T-helper 9 cell (primary cell): Measurements from ENCODE around the gene MLN.
A peak's percentile ranks its signal among the peaks of the same experiment; 100 is the strongest.

Source experiments
- DNase-seq: peaks from one replicate; pipeline ENCODE4 v3.0.0-alpha.2; 2020

The MLN gene

DNA sequence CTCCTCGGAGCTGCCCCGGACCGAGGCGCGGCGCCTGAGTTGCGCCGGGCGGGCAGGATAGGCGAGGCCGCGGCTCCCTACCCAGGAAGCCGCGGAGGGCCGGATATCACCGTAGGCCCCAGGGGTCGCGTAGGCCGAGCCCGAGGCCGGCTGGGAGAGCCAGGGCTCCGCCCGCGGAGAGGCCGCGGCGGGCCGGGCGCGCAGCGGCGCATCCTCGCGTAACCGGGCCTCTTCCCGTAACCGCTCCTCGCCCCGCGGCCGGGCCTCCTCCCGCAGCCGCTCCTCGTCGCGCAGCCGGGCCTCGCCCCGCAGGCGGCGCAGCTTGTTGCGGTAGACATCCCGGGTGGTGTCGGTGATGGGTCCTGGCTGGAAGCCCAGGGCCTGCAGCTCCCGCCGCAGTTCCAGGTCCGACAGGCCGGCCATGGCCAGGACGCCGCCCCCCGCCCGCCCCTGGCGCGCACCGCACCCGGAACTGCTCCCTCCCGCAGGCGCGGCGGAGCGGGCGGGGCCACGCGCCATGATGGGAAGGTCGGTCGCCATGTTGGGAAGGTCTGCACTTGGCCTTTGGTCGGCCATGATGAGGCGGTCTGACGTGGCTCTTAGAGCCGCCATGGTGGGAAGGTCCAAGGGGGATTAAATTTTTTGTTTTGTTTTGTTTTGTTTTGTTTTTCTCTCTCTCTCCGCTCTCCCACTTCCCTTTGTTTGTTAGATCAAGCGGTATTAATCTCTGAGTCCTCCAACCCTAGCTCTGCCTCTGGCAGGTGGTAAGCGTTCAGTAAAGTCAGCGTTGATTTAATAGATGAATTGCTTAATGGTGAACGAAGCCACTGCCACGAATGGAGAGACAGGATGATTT, 14.9 kb downstream of the MLN start, which contains the start of gene LEMD2:
LEMD2 (minus strand) TSS at position 437 of the 856 bp plus-strand sequence; CDS start at position 423, 14 bp downstream.
- peak; percentile 89 for DNase-seq

DNA sequence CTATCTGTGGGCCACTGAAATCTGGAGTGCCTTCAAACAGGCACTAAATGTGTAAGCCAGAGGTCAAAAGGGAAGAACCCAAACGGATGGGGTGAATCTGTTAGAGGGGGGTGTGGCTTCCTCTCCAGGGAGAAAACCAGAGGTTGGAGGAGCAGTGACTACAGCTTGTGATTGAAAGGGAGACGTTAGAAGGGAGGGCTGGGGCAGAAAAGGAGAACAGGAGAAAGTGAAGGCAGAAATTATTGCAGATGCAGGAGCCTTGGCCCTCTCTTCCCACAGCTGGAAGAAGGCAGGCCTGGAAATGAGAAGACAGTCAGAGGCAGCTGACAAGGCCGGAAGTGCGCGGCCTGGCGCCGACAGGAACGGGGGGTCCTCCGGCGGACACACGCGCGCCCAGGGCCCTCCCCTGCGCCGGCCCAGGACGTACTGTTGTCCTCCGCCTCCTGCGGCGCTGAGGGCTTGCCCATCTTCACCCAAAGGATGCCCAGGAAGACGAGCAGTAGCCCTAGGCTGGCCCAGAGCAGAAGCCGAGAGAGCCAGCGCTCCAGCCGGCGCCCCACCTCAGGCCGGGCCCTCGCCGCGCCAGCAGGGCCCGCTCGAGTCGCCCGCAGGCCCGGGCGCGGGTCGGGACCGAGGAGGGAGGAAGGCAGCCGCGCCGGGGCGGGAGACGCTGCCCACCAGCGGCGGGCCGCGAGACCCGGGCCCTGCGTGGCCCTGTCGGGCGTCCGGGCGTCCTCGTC, 15.7 kb downstream of the MLN start:
- peak; percentile 34 for DNase-seq

DNA sequence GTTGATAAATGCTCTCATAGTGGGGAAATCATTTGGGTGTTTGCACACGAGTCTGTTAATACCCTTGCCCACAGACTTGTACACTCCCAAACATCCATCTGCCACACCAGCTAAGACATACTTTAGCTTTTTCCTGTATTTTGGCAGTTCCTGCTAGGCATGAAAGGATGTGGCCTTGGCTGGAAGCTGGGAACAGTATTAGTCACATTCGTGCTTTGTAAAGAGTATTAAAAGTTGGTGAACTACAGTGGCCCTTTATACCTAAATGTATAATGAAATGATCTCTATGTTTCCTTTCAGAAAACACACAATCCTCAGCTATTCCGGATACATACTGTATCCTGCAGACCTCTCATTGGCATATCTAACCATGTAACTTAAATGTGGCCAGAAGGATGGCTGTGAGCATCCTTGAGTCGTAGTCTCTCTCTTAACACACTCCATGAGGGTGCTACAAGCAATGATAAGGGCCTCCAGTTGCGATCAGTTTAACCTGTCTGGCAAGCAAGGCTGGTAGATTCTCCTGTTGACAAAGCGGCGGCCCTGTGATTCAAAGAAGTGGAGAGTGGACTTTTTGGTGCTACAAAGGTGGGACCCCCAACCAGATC, 16.4 kb downstream of the MLN start:
- DNase-seq: no peak

DNA sequence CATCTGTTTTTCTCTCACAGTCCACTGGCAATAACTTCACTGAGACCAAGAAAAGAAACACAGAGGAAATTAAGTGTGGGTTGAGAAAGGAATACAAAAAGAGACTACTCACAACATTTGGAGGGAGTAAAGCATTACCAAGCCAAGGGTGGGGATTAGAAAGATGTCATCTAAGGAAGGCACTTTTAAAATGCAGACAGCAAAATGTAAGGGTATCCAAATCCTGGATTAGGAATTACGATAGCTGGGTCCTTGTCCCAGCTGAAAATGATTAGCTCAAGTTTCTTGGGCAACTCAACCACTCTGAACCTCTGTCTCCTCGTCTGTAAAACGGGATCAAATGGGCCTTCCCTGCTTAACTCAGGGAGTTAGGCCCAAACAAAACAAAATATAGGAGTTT, 17.1 kb downstream of the MLN start:
- no peak for DNase-seq

DNA sequence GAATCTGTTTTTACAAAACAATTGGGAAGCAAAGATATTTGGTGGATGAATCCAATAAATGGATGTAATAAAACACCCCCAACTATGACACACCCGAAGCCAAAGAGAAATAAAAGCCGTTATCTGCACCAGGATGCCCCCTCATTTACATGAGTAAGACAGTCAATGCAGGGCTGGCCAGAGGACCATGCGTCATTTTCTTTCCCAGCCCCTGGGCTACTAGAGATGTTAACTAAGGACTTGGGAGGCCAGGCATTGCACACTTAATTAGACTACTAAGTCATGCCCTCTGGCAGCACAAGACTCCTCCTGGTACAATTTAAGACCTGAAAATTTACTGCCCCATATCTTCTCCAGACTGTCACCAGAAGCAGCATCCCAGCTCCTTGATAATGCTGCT, 18.0 kb downstream of the MLN start:
- no peak for DNase-seq

DNA sequence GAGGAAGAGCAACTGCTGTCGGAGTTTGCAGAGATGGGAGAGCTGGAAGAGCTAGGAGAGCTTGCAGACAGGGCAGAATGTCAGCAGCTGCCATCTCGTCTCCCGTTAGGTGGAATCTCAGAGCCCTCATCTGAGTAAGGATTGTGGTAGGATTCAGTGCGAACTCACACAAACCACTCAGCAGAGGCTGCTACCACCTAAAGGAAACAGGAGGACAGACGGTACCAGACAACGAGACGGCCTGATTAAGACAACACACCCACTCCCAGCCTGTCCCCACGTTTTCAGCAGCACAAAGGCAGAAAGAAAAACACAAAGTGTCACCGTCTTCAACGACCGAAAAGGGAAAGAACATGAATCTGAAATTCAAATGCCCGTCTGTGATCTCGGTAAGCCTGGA, 19.0 kb downstream of the MLN start:
- DNase-seq: no peak

GRCh38 chr6:33783781-33784520, 19.9 kb downstream of the MLN start:
- DNase-seq: no peak

- no peak for DNase-seq
Observed at GRCh38 chr6:33782561-33782960, 21.2 kb downstream of the MLN start.

- no peak for DNase-seq
Observed at GRCh38 chr6:33781131-33781975, 22.4 kb downstream of the MLN start.

- no peak for DNase-seq
Observed at GRCh38 chr6:33779895-33780294, 23.9 kb downstream of the MLN start.

- DNase-seq: no peak
Observed at GRCh38 chr6:33779290-33779689, 24.5 kb downstream of the MLN start.

DNA sequence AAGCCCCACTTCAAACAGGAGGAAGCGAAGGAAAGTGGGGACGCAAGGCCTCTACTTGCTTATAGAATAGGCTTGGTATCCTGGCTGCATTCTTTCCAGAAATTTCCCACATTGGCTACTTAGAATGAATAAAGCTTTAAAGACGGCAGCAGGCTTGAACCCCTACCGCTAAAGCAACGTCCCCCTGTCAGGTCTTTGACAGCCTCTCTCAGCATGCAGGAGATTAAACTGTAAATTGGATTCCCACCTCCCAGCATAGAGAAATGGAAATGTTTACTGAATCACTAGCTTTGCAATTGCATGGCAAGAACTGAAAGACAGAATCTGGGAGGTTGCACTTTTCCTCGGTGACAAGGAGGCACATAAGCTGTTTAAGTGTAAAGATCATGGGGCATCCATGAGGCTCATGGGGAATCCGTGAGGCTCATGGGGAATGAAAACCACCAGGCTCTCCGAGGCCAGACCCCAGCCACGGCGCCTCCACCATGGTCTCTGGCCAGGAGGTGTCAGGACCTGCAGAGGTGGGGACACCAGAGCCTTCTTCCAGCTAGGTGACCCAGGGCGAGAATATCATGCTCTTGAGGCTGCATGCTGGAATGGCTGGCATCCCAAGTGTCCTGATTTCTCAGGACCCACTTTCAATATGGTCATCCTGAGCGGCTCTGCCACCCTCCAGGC, 25.2 kb downstream of the MLN start:
- no peak for DNase-seq

- DNase-seq: no peak
Observed at GRCh38 chr6:33777398-33778388, 26.1 kb downstream of the MLN start.

GRCh38 chr6:33776764-33777163, 27.0 kb downstream of the MLN start:
- no peak for DNase-seq

DNA sequence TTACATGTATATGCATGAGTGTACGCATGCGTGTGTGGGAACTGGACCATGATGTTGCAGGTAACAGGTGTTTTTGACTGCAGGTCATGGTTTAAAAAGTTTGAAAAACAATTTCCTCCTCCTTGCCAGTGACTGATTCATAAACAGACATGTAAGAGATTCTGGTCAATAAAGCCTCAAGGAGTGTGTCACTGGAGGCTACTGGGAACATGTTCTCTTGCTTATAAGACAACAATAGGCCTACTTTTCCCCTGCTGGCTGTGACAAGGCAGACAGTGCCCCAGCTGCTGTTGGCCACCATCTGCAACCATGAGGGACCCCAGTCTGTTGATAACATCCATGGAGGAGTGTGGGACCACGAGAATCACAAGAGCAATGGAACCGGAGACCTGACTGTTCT, 27.6 kb downstream of the MLN start:
- no peak for DNase-seq

- no peak for DNase-seq
Observed at GRCh38 chr6:33774774-33775173, 29.0 kb downstream of the MLN start.

DNA sequence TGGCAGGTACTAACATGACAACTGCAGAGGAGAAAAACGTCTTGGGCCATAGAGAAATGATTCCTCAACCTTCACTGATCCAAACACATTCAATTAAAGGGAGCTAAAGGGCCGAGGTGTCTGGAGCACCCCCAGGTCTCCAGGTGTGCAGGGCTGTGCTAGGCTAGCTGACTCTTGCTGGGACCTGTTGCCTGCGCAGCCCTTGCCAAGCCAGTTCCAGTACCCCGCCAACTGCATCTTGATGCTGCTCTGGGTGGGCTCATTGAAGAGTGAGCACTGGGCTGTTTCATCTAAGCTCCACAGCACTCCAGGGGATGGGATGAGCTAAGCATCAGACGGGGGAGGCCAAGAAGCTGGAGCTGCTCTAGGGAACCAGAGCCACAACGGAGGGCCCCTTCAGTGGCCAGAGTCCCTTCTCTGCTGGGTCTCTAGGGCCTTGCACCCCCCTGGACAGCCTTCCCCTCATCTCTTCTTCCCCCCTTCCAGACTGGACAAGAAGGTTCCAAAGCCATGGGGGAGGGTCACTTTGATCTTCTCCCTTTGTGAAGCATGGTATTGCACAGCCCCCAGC, 30.8 kb downstream of the MLN start:
- no peak for DNase-seq

DNA sequence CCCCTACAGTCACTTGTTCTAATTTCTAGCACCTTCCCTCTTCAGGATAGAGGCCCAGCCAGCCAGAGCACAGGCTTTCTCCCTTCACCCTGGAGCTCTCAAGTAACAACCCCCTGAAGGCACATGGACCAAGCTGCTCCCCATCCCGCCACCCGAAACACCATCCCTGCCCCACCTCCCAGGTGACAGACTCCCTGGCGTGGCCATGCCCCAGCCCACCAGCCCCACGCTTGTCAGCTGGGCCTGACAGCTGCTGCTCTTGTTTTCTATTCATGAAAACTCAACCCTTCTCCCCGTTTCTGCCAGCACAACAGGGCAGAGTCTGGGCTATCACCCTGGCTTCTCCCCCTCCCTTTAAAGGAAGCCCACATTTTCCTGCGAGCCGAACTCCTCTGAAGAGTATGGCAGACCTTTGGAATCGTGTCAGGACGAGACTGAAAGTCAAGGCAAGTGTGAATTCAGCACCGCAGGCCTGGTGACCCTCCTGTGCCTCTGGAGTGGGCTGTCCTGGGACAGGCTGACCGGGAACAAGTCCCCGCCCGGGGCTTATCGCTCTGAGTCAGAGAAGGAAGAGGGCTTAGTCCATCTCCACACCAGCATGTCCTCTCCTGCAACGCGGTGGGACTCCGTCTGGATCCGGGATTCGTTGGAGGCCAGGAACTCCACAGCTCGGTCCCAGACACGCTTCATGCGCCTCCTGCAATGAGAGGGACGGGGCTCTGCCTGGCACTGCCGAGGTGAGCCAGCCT, 31.5 kb downstream of the MLN start:
- no peak for DNase-seq
